ENCODE results near the gene PRKAR1B.
"Not testable (repeated sequence)": the region's sequence is repeated elsewhere in the genome, so short reads cannot be mapped to it uniquely, and the experiment has no call there.

The PRKAR1B gene

DNA sequence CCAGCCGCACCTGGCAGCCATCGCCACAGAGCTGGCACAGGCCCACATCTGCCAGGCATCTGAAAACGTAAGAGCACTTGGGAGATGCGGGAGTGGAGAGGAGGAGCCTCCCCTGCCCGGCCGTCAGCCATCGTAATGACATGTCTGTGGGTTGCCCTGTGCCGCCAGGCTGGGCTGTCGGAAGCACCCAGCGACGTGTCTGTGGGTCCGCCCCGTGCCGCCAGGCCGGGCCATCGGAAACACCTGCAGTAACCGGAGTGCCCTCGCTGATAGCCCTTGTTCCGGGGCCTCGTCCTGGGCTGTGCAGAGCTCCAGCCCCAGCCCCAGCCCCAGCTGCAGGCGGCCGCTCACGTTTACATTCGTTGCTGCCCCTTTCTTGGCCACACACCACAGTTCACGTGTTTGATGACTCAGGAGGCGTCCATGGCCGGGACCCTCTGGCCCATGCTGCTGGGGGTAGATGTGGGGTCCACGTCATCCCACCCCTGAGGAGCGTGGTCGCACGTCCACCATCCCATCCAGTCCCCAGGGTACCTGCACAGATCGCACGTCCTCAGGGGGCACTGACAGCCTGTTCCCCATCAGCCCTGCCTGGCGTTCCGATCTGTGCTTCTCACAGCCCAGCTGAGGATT lies 30.0 kb upstream of the PRKAR1B start:
- no peak for DNase-seq (ENCODE audit: low read depth)

DNA sequence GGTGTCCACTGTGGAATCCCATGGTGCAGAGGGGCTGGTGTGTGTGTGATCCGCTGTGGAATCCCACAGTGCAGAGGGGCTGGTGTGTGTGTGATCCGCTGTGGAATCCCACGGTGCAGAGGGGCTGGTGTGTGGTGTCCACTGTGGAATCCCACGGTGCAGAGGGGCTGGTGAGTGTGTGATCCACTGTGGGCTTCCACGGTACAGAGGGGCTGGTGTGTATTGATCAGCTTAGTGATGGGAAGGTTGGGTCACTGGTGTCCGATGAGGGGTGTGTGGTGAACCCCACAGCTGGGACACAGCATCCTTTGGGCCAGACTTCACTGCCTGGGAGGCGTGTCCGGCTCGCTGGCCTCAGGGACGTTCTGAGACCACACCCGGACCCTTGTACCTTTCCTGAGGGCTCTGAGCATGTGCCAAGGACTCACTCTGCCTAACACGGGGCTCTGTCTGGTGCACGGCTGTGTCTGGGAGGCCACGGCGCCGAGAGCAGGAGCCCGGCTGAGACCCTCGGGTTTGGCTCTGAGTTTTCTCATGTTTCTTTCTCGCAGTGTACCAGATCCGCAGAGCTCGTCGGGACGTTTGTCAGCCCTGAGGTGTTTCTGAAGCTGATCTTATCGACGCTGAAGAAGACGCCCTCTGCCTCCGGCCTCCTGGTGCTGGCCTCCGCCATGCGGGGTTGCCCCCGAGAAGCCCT lies 29.3 kb upstream of the PRKAR1B start:
- DNase-seq (ENCODE audit: low read depth) = no peak

DNA sequence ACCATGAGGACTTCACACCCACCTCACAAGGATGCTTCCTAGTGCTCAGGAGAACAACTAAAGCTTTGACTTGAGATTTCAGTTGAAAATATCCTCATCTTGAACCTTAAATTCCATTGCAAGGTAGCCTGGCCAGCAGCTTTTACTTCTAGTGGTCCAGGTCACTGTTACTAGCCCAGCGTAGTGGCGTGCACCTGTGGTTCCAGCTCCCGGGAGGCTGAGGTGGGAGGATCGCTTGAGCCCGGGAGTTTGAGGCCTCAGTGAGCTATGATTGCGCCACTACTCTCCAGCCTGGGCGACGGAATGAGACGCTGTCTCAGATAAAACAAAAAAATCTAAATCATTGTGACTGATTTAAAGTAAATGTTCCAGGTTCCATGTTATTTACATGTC lies 28.3 kb upstream of the PRKAR1B start:
- DNase-seq (ENCODE audit: low read depth) = no peak

DNA sequence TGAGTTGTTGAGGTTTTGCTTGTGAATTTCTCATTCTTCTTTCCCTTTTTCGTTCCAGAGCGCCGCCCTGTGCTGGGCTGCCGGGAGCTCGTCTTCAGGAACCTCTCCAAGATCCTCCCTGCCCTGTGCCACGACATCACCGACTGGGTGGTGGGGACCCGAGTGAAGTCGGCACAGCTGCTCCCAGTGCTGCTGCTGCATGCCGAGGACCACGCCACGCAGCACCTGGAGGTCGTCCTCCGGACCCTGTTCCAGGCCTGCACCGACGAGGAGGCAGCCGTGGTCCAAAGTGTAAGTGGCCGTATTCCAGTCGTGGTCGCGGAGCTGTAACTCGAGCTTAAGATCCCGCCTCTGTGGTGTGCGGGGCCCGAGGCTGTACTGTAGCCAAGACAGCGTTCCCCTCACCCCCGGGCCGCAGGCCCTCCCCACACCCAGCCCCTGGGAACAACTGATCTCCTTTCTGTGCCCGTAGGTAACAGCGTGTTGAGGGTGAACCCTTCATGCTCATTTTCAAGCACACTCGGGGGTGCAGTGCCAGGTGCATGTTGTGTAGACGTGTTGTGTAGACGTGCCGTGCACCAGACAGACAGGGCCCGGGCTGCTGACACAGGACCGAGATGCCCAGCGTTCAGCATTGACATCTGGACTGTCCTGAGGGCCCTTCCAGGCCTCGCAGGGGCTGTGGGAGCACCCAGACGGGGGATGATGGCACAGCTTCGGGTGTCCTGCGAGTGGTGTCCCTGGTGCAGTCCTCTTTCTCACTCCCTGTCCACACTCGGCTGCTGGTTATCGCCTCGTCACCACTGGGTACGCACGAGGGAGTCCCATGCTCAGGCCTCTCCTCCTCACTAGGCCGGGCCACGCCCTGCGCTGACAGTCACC lies 27.7 kb upstream of the PRKAR1B start:
- DNase-seq (ENCODE audit: low read depth) = no peak

DNA sequence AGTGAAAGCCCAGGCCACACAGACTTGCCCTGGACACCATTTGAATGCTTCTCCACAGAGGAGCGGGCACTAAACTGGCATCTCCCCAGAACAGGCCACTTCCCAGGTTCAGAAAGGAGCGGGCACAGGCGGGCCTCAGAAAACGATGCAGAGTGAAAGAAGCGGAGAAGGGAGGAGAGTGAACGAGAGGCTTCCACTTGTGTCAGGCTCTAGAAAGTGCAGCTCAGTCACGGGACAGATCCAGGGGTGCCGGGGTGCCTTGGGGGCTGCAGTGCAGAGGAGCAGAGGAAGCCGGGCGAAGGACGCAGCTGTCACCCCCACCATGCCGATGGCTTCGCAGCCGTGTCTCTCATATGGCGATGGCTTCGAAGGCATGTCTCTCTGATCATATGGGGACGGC lies 26.1 kb upstream of the PRKAR1B start:
- DNase-seq (ENCODE audit: low read depth) = no peak

DNA sequence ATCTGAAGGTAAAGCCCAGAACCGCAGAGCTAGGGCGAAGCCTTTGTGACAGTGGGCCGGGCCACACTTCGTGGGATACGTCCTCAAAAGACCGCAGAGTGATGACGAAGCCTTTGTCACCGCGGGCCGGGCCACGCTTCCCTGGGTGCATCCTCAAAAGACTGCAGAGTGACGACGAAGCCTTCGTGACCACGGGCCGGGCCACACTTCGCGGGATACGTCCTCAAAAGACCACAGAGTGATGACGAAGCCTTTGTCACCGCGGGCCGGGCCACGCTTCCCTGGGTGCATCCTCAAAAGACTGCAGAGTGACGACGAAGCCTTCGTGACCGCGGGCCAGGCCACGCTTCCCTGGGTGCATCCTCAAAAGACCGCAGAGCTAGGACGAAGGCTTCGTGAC lies 25.2 kb upstream of the PRKAR1B start:
- DNase-seq (ENCODE audit: low read depth) = not testable (repeated sequence)

DNA sequence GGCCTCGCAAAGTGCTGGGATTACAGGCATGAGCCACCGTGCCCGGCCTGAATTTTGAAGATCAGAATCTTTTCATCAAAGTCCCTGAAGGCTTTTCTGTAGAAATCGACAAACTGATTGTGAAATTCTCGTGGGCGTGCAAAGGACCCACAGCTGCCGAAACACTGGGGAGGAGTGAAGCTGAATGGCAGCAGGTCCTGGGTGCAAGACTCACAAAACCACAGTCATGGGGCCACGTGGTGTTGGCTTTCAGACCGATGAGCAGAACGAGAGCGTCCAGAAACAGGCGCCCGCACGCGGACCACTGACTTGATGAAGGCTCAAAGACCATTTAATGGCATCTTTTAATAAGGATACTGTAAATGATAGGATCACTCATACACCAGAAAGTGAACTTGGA lies 24.7 kb upstream of the PRKAR1B start:
- no peak for DNase-seq (ENCODE audit: low read depth)

DNA sequence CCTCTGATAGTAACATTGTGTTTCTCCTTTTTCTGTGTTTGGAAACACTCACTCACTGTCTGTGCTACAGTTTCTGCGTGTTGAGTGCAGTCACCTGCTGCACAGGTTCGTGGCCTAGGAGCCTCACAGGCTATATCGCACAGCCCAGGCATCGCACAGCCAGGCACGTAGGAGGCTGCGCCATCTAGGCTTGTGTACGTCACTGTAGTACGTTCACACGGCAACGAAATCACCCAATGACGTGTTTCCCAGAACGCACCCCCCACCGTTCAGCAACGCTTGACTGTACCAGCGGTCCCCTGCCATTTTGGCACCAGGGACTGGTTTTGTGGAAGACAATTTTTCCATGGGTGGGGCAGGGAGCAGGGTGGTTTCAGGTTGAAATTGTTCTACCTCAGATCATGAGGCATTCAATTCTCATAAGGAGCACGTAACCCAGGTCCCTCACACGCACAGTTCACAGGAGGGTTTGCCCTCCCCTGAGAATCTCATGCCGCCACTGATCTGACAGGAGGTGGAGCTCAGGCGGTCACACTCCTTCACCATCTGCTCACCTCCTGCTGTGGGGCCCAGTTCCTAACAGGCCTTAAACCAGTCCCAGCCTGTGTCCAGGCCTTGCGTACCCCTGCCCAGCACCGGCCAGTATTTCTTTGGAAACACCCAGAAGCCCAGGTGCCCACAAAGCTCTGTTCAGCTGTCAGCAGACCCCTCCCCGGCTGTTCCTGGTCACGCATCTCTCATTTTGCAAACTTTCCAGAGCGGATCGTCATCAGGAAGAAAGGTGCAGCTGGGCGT lies 23.2 kb upstream of the PRKAR1B start:
- no peak for DNase-seq (ENCODE audit: low read depth)

DNA sequence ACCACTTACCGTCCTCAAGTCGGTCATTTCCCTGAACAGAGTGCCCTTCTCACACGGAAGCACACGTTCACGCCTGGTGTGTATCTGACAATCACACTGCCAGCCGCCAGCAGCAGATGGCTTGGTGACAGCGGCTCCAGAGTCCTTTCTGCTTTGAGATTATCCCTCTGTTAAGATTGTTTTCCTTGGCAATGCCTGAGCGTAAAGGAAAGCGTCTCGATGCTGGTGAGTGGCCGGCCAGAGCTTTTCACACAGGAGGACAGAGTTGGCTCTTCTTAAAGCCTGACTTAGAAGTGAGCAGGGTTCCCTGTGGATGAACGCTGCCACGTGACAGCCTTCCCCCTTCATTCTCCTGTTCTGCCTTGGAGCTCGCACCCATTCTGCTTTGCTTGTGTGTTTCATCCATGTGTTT lies 22.1 kb upstream of the PRKAR1B start:
- DNase-seq (ENCODE audit: low read depth) = no peak

DNA sequence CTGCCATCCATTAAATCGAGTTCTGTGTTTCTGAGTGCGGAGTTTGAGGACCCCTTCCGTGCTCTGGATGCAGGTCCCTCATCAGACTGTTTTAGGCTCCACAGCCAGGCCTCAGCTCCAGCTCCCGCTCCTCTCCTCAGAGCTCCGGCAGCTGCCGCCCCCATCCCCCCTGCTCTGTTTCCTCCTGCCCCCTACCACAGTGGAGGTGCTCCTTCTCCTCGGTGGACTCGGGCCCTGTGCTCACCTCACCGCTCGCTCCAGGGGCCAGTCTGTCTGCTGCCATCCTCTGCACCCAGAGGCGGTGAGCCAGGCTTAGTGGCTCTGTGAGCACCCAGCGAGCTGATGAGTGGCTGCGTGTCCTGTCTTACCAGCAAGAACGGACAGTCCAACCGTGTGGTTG lies 21.4 kb upstream of the PRKAR1B start:
- DNase-seq (ENCODE audit: low read depth) = no peak

DNA sequence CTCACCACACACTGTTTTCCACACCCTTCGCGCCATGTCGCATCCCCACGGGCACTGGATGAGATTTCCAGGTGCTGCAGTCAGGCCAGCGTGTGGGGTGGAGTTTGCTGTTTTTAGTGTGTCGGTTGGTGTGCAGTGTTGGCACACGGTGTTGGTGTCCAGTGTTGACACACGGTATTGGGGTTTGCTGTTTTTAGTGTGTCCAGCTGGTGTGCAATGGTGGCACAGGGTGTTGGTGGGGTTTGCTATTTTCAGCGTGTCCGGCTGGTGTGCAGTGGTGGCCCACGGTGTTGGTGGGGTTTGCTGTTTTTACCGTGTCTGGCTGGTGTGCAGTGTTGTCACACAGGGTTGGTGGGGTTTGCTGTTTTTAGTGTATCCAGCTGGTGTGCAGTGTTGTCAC lies 20.1 kb upstream of the PRKAR1B start:
- no peak for DNase-seq (ENCODE audit: low read depth)

DNA sequence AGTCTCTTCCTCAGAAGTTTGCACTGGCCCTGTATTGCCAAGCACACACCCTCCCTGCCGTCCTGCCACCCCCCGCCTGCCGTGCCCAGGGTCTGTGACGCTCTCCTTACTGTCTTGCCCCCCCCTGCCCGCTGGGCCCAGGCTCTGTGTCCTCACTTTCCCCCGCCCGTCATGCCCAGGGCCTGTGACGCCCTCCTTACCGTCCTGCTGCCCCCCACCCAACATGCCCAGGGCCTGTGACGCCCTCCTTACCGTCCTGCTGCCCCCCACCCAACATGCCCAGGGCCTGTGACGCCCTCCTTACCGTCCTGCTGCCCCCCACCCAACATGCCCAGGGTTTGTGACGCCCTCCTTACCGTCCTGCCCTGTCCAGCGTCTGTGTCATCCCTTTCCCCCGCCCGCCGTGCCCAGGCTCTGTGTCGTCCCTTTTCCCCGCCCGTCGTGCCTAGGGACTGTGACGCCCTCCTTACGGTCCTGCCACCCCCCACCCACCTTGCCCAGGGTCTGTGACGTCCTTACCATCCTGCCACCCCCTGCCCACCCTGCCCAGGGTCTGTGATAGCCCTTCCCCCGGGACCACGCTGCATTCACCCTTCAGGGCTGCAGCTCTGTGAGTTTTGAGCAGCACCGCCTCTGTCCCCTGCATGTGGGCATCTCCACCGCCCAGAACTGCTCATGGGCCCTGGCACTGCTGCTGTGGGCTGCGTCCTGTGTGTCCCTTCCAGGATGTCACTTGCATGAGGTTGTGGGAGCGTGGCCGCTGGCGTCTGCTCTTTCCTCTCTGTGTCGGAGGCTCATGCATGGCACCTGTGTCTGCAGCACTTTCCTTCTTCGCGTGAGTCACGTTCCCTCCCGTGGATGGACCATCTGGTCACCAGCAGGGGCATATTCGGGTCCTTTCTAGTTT lies 19.3 kb upstream of the PRKAR1B start:
- DNase-seq (ENCODE audit: low read depth) = no peak

DNA sequence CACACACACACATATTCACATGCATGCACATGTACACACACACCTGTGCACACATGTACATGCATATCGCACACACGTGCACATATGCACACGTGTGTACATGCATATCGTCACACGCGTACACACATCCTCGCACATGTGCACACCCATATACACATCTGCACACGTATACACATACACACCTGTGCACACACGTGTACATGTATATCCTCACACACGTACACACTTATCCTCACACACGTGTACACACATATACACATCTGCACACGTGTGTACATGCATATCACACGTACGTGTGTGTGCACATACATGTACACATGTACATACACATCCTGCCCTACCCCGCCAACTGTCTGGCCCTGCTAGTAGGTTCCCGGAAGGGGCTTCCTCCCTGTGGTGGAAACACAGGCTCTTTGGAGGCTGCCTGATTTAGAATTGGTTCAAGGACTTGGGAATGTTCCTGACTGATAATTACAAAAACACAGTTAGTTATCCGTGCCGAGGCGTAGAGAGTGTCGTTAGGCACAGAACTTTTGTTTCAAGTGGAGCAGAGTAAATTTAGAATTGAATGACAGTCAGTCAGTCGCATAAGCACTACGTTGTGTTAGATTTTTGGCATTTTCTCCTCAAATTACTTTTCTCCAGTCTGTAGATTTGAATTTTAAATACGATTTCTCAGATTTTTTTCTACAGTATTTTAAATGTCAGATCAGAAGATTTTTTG lies 18.5 kb upstream of the PRKAR1B start:
- DNase-seq (ENCODE audit: low read depth) = no peak

DNA sequence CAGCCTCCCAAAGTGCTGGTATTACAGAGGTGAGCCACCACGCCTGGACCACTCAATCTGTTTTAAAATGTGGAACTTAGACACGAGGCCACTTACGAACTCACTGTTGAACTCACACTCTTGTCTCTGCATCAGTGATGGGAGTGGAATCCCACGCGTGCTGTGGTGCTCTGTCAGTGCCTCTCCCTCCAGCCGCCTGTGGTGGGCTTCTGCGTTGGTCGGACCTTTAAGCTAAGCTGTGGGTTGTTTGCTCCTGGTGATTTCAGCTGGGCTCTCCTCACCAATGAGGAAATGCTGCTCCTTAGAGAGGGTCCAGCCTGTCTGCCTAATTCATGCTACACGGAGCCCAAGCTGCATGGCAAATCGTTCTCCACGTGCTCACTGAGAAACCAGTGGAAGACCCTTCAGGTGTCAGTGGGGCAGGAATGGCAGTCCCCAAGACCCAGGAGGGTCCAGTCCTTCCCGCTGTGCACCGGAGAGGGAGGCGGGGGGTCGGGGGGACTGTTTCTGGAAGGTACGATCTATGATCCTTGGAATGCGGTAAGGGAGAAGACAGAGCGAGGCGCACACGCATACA lies 17.9 kb upstream of the PRKAR1B start:
- DNase-seq (ENCODE audit: low read depth) = no peak

DNA sequence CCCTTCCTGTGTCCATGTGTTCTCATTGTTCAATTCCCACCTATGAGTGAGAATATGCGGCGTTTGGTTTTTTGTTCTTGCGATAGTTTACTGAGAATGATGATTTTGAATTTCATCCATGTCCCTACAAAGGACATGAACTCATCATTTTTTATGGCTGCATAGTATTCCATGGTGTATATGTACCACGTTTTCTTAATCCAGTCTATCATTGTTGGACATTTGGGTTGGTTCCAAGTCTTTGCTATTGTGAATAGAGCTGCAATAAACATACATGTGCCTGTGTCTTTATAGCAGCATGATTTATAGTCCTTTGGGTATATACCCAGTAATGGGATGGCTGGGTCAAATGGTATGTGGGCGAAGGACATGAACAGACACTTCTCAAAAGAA lies 17.0 kb upstream of the PRKAR1B start:
- DNase-seq (ENCODE audit: low read depth) = not testable (repeated sequence)

DNA sequence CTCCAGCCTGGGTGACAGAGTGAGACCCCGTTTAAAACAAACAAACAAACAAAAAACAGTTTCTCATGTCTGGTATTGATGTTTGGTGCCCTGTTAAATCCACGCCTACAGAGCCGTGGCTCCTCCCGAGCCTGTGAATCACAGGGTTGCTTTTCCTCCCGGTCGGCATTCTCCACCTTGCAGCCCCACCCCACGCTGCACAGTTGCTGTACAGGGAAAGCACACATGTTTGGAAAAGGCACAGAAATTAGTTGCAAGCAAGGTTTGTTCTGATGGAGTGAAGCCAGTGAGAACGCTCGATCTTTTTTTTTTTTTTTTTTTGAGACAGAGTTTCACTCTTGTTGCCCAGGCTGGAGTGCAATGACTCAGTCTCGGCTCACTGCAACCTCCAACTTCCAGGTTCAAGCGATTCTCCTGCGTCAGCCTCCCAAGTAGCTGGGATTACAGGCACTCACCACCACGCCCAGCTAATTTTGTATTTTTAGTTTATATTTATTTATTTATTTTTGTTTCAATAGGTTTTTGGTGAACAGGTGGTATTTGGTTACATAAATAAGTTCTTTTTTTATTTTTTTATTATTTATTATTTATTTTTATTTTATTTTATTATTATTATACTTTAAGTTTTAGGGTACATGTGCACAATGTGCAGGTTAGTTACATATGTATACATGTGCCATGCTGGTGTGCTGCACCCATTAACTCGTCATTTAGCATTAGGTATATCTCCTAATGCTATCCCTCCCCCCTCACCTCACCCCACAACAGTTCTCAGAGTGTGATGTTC lies 16.5 kb upstream of the PRKAR1B start:
- not testable (repeated sequence) for DNase-seq (ENCODE audit: low read depth)

DNA sequence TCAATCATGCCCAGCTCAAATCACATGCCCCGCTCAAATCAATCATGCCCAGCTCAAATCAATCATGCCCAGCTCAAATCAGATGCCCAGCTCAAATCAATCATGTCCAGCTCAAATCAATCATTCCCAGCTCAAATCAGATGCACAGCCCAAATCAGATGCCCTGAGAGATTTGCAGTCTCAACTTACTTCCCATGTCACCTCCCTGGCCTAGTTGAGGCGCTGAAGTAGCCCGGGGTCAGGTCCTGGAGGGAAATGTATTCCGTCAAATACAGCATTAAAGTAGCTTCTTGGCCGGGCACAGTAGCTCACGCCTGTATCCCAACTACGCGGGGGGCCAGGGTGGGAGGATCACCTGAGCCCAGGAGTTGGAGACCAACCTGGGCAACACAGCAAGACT lies 15.7 kb upstream of the PRKAR1B start:
- no peak for DNase-seq (ENCODE audit: low read depth)

DNA sequence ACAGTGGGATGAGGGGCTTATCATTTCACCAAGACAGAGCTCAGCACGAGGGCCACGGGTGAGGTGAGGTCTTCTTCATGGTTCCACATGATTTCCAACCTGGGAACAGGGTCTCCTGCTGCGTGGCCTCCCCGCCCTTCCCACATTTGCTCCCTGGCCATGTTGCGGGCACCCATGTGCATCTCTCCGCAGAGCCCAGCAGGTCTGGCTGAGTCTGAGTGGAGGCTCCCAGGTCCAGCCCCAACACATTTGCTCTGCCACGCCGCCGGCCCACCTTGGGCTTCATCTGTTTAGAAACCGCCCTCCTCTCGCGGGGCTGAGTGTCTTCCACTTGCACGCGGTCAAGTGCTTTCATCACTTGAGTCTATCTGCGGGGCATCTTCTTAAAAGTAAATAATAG lies 14.8 kb upstream of the PRKAR1B start:
- DNase-seq (ENCODE audit: low read depth) = no peak

DNA sequence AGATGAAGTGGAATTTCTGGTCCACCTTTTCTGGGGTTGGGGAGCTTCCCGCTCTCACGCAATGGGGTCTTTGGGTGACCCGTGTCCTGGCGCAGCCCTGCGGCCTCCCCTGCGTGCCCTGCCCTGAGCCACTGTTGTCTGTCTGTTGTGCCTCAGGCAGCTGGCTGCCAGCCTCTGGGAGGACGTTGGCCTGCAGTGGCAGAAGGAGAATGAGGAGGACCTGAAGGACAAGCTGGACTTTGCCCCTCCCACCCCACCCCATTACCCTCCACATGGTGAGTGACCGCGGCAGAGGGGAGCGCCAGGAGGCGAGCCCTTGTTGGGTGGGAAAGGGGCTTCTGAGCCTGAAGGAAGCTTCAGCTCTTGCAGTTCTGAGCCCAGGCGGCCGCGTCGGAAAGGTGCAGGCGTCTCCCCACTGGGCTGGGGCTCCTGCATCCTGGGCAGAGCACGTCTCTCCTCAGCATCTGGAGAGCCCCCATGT lies 14.2 kb upstream of the PRKAR1B start:
- DNase-seq (ENCODE audit: low read depth) = no peak
